Measurements from ENCODE around the gene THOC7.

THOC7 gene

GRCh38 chr3:63877737-63878393 is 14.3 kb upstream of the THOC7 start:
- peak; percentile 40 for DNase-seq

GRCh38 chr3:63876260-63876659 is 12.7 kb upstream of the THOC7 start:
- DNase-seq, result no peak

GRCh38 chr3:63875510-63875909 is 11.9 kb upstream of the THOC7 start:
- no peak for DNase-seq

- no peak for DNase-seq
These were observed 11.2 kb upstream of the THOC7 start for GRCh38 chr3:63874769-63875168.

- peak; percentile 79 for DNase-seq
These were observed 8.7 kb upstream of the THOC7 start for GRCh38 chr3:63872135-63872924.

GRCh38 chr3:63870615-63871005 is 7.0 kb upstream of the THOC7 start:
- no peak for DNase-seq

- DNase-seq, result no peak
These were observed 6.5 kb upstream of the THOC7 start for GRCh38 chr3:63869940-63870614.

- no peak for DNase-seq
These were observed 3.6 kb upstream of the THOC7 start for GRCh38 chr3:63867225-63867624.

- DNase-seq, result no peak
These were observed 1.3 kb upstream of the THOC7 start for GRCh38 chr3:63864965-63865327.

- DNase-seq, result peak; percentile 30
These were observed 681 bp upstream of the THOC7 start for GRCh38 chr3:63864008-63864964.

- DNase-seq, result no peak
These were observed 828 bp downstream of the THOC7 start for GRCh38 chr3:63862804-63863149.

GRCh38 chr3:63861306-63861705 is 2.3 kb downstream of the THOC7 start:
- DNase-seq, result no peak

- no peak for DNase-seq
These were observed 2.8 kb downstream of the THOC7 start for GRCh38 chr3:63860776-63861175.

GRCh38 chr3:63857311-63857710 is 6.3 kb downstream of the THOC7 start:
- DNase-seq, result peak; percentile 50

GRCh38 chr3:63855333-63855940 is 8.2 kb downstream of the THOC7 start:
- no peak for DNase-seq

GRCh38 chr3:63853106-63853505 is 10.5 kb downstream of the THOC7 start:
- no peak for DNase-seq

- DNase-seq, result no peak
These were observed 12.3 kb downstream of the THOC7 start for GRCh38 chr3:63851287-63851686.

GRCh38 chr3:63849175-63849574 is 14.4 kb downstream of the THOC7 start:
- DNase-seq, result no peak

- no peak for DNase-seq
These were observed 15.7 kb downstream of the THOC7 start for GRCh38 chr3:63847718-63848450.

- no peak for DNase-seq
These were observed 18.4 kb downstream of the THOC7 start for GRCh38 chr3:63845215-63845614.

- DNase-seq, result no peak
These were observed 21.5 kb downstream of the THOC7 start for GRCh38 chr3:63842127-63842526.

- no peak for DNase-seq
These were observed 21.9 kb downstream of the THOC7 start for GRCh38 chr3:63841704-63842103.
